H1 (cell line): ENCODE measurements around the gene NEUROD4. TPM values are rescaled to one million over a fixed set of nuclear protein-coding genes. Genes with fewer than 3 reads are reported as not detected.

Experiments
- RBBP5 ChIP-seq: IDR thresholded peaks from 2 replicates; pipeline ENCODE4 v1.7.1; 2012; ENCODE audit warnings: low read depth, mild to moderate bottlenecking, inconsistent platforms, low read length, moderate library complexity, borderline replicate concordance
- polyA plus RNA-seq, 7 experiments: library from polyadenylated mRNA; depleted of rRNA in 3 of 7; stranded (reverse) in 5 of 7; unstranded in 2 of 7; fragments of >200 nt in 5 of 7; fragments of 200-250 nt in 2 of 7; gene quantifications; 1 replicate in 5 of 7; 2 replicates in 1 of 7; 4 replicates in 1 of 7; pipeline versions ENCODE4 v1.2.1 to v1.2.3, GENCODE V29; 2011 to 2013; ENCODE audit warnings: missing spikeins in 2 of 7, mixed read lengths in 2 of 7
- total RNA-seq: library from RNA; stranded (reverse); fragmentation: NEBNext Ultra II Directional; extraction: Animal tissue kit (Norgen Biotek cat#: 25700); gene quantifications from 2 replicates; pipeline ENCODE4 v1.2.1, GENCODE V29; 2021

The NEUROD4 gene
- total and polyA plus RNA-seq, 2 of the 8 experiments (the other 6 are each of a cell fraction or from before 2014, with no cell fraction given) = not detected

- no peak for TF ChIP-seq RBBP5
These were observed 52.3 kb downstream of the NEUROD4 start (continued) for GRCh38 chr12:55072083-55072482.
